Chondrocyte (in vitro differentiated cells): Measurements from ENCODE around the gene PLEKHG3. TPM values are rescaled to one million over a fixed set of nuclear protein-coding genes. Genes with fewer than 3 reads are reported as not detected.
"Not testable (repeated sequence)": the region's sequence is repeated elsewhere in the genome, so short reads cannot be mapped to it uniquely, and the experiment has no call there.

Source experiments
- DNase-seq: peaks from one replicate; pipeline ENCODE4 v3.0.0; 2021; ENCODE audit warnings: mixed read lengths, low spot score
- H3K27ac Mint-ChIP-seq: one replicate; pipeline ENCODE4 v1.8.0; 2021; ENCODE audit warnings: mild to moderate bottlenecking, moderate library complexity, mixed read lengths; ENCODE audit not compliant: unreplicated experiment
- H3K27me3 Mint-ChIP-seq: 2 replicates; pipeline ENCODE4 v1.8.0; 2021; ENCODE audit warnings: low read depth, mixed read lengths
- H3K36me3 Mint-ChIP-seq: 2 replicates; pipeline ENCODE4 v1.8.0; 2021; ENCODE audit warnings: low read depth, mixed read lengths
- H3K4me1 Mint-ChIP-seq: 2 replicates; pipeline ENCODE4 v1.8.0; 2021; ENCODE audit warnings: low read depth, mild to moderate bottlenecking, mixed read lengths
- H3K4me3 Mint-ChIP-seq: one replicate; pipeline ENCODE4 v1.8.0; 2021; ENCODE audit warnings: mild to moderate bottlenecking, moderate library complexity, mixed read lengths; ENCODE audit not compliant: unreplicated experiment
- H3K9me3 Mint-ChIP-seq: 2 replicates; pipeline ENCODE4 v1.8.0; 2021; ENCODE audit warnings: low read depth, mixed read lengths
- CTCF ChIP-seq: fragments of 200-600 bp; sonication (generic); IDR thresholded peaks from 2 replicates; pipeline ENCODE4 v1.5.0; 2021; ENCODE audit warnings: antibody characterized with exemption, mild to moderate bottlenecking, moderate library complexity
- long read RNA-seq: library from polyadenylated mRNA; stranded (forward); transcript quantifications from one replicate; pipeline ENCODE4 v2.0.0, GENCODE V29; 2021
- total RNA-seq: library from RNA; stranded (reverse); gene quantifications from 3 replicates; pipeline ENCODE4 v1.2.1, GENCODE V29; 2021

PLEKHG3 gene
- total RNA-seq: 46.3 to 133 TPM (median 131 TPM) in 3 replicates
- long read RNA-seq, full-length matches to known transcripts: 9 of 35 reads
- long read RNA-seq, partial matches to known transcripts: 20 of 35 reads
- long read RNA-seq, other reads (novel, unspliced or antisense): 6 of 35 reads

DNA sequence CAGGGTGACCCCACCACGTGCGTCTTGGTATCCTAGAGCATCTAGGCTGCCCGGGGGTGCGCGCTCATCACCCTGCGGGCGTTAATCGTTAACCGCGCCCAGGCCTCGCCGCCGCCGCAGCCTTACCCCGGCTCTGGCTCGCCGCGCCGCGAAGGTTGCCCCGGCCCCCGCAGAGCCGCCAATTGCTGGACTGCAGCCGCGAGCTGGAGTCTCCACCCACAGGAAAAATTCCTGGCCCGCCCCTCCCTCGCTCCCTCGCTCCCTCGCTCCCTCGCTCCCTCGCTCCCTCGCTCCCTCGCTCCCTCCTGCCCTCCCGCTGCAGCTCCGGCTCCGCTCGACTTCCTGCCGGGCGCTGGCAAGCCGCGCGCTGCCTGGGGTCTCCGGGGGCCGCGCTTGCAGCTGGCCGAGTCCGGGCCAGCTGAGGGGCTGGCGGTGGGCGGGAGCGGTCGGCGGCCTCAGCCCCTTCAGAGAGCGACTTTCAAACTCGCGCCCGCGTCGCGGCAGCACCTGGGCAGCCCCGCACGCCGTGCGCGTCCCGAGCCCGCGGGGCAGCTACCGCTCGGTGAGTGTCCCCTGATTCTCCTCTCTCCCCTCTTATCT, at the start of gene PLEKHG3:
PLEKHG3 (plus strand) TSS at position 282 of the 600 bp plus-strand sequence. CDS start 23,208 bp downstream, outside the sequence.
- Mint-ChIP-seq H3K27ac (peak within 1 kb of the TSS; percentile 94), H3K9me3 (no peaks in the 10 kb centered on the region), H3K36me3 (peaks cover 3% of the 10 kb centered on the region), H3K4me1 (peaks cover 53% of the 10 kb centered on the region), H3K27me3 (no peaks in the 10 kb centered on the region), H3K4me3 (peak within 1 kb of the TSS; percentile 78)
- peak; percentile 92 for DNase-seq
- peak; percentile 5 for TF ChIP-seq CTCF

DNA sequence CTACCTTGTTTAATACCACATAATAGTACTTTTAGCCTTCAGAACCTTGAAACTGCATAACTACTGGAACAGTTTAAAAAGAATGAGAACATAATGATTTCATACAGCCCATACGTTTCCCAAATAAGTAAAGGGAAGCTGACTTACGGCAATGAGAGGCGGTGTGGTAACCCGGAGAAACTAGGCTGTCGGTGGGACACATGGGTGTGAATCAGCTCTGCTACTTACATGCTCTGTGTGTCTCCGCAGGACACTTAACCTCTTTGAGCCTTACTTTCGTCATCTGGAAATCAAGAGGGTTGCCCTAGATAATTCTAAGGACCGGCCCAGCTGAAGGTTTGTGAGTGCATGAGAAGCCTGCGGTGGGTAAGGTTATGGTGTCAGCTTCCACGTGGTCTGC, 49.3 kb upstream of the PLEKHG3 start:
- no peaks in the 10 kb centered on the region for H3K27me3 Mint-ChIP-seq
- H3K4me1 Mint-ChIP-seq: peaks cover 53% of the 10 kb centered on the region
- no peak for DNase-seq
- H3K27ac Mint-ChIP-seq: peak overlapping the region; percentile 96
- no peaks in the 10 kb centered on the region for H3K36me3 Mint-ChIP-seq
- peaks cover 2% of the 10 kb centered on the region for H3K9me3 Mint-ChIP-seq
- peak overlapping the region; percentile 45 for H3K4me3 Mint-ChIP-seq
- TF ChIP-seq CTCF: no peak

DNA sequence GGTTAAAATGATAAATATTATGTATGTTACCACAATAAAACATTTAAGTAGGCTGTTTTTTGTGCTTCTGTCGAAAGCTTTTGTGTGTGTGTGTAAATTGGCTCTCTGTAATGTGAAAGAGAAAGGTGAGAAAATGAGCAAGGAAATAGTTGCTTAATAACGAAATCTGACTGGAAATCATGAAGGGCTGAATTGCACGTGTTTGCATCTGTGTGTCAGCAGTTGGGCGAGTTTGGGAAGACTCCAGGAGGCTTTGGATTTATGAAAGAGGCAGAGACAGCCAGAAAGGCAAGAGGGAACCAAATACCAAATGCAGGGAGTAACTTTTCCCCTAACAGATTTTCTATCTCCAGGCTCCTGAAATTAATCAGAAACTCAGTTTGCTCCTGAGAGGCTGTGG, 47.2 kb upstream of the PLEKHG3 start:
- Mint-ChIP-seq H3K27me3 (no peaks in the 10 kb centered on the region), H3K9me3 (peaks cover 2% of the 10 kb centered on the region), H3K27ac (peak overlapping the region; percentile 11), H3K36me3 (no peaks in the 10 kb centered on the region), H3K4me3 (no peak overlapping the region), H3K4me1 (peaks cover 56% of the 10 kb centered on the region)
- DNase-seq: no peak
- no peak for TF ChIP-seq CTCF

GRCh38 chr14:64658201-64658600, 46.0 kb upstream of the PLEKHG3 start:
- no peak for DNase-seq
- Mint-ChIP-seq H3K9me3 (no peaks in the 10 kb centered on the region), H3K27me3 (no peaks in the 10 kb centered on the region), H3K27ac (no peak overlapping the region), H3K4me3 (no peak overlapping the region), H3K4me1 (peaks cover 52% of the 10 kb centered on the region), H3K36me3 (no peaks in the 10 kb centered on the region)
- no peak for TF ChIP-seq CTCF

GRCh38 chr14:64658700-64659264, 45.4 kb upstream of the PLEKHG3 start:
- not testable (repeated sequence) for H3K9me3 Mint-ChIP-seq, H3K27ac Mint-ChIP-seq, H3K36me3 Mint-ChIP-seq, H3K4me3 Mint-ChIP-seq, H3K27me3 Mint-ChIP-seq, DNase-seq
- peaks cover 47% of the 10 kb centered on the region for H3K4me1 Mint-ChIP-seq

DNA sequence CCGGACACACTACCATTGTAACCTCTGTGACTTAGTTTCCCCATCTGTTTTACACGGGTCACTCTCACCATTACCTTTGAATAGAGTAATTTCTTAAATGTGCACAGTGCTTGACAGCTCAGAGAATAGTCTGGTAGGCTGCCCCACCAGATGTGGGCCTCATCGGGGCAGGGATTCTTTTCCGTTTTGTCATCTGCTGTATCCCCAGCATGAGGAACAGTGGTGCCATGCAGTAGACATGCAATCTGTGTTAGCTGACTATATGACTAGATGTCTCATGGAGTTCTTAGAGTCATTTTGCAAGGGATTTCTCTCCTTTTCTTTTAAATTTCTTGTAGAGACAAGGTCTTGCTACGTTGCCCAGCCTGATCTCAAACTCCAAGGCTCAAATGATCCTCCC, 44.9 kb upstream of the PLEKHG3 start:
- no peaks in the 10 kb centered on the region for H3K36me3 Mint-ChIP-seq
- no peak overlapping the region for H3K4me3 Mint-ChIP-seq
- H3K27me3 Mint-ChIP-seq: no peaks in the 10 kb centered on the region
- H3K27ac Mint-ChIP-seq: no peak overlapping the region
- peaks cover 41% of the 10 kb centered on the region for H3K4me1 Mint-ChIP-seq
- H3K9me3 Mint-ChIP-seq: no peaks in the 10 kb centered on the region
- no peak for DNase-seq
- TF ChIP-seq CTCF: no peak
